HepG2 (cell line): ENCODE results near the gene HPCAL1.

Source experiments
- MYNN ChIP-seq: sonication (generic); formaldehyde crosslinking; IDR thresholded peaks from 2 replicates; pipeline ENCODE4 v1.4.0; 2020; ENCODE audit warnings: mild to moderate bottlenecking, low read depth, missing genetic modification reagents
- TF ChIP-seq, protein P1 (sequence below): sonication (generic); formaldehyde crosslinking; IDR thresholded peaks from 2 replicates; pipeline ENCODE4 v1.4.0; 2020; ENCODE audit warnings: mild to moderate bottlenecking, missing genetic modification reagents
- TF ChIP-seq, protein P2 (sequence below): IDR thresholded peaks from 2 replicates; pipeline ENCODE4 v1.6.1; 2016; ENCODE audit warnings: missing biosample characterization, missing genetic modification reagents, low read depth
- TF ChIP-seq, protein P3 (sequence below): sonication (generic); formaldehyde crosslinking; IDR thresholded peaks from 2 replicates; pipeline ENCODE4 v1.8.1; 2023; ENCODE audit warnings: mild to moderate bottlenecking, moderate library complexity, missing genetic modification reagents

DNA sequence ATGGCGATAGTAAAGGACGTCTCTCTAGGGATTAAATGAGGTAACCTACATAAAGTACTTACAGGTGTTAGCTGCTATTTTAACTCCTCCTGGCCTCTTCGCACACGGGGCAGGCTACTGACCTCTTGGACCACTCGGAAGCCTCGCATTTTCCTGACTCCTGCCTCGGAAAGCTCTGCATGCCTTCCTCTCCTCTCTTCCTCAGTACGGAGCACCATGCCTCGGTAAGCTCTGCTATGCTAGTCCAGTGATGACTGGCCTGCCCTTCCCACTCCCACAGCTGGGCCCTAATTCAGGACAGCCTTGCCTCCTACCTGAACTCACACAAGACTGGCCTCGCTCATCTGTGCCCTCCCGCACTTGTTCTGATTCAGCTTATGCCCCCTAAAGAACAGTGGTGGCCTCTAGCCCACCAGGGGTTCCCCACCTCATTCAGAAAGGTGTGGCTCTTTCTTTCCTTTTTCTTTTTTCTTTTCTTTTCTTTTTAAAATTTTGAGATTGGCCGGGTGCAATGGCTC, 22.7 kb upstream of the HPCAL1 start:
- TF ChIP-seq MYNN (CRISPR knock-in tag): no peak
- TF ChIP-seq, protein P1, sequence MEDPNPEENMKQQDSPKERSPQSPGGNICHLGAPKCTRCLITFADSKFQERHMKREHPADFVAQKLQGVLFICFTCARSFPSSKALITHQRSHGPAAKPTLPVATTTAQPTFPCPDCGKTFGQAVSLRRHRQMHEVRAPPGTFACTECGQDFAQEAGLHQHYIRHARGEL (CRISPR knock-in tag): no peak
- TF ChIP-seq, protein P2, sequence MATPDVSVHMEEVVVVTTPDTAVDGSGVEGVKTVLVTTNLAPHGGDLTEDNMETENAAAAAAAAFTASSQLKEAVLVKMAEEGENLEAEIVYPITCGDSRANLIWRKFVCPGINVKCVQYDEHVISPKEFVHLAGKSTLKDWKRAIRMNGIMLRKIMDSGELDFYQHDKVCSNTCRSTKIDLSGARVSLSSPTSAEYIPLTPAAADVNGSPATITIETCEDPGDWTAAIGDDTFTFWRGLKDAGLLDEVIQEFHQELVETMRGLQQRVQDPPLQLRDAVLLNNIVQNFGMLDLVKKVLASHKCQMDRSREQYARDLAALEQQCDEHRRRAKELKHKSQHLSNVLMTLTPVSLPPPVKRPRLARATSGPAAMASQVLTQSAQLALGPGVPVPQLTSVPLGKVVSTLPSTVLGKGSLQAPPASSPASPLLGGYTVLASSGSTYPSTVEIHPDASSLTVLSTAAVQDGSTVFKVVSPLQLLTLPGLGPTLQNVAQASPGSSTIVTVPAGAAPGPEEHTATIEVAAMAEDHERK: no peak
- TF ChIP-seq, protein P3, sequence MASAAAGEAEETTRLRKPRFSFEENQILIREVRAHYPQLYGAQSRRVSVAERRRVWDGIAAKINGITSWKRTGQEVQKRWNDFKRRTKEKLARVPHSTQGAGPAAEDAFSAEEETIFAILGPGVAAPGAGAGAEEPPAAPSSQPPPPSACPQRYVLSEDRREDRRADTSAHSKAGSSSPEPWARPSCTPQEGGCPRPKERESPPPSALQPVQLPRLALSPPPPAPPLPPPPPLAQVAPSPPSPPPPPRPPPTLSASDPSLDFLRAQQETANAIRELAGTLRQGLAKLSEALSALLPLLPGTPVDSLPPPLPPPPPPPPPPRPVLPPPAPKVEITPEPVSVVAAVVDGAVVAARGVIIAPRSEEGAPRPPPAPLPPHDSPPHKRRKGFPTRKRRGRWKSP: no peak
